ENCODE measurements around the gene BACH2.

GRCh38 chr6:90315354-90315950 lies 18.8 kb upstream of the BACH2 start:
- TF ChIP-seq CTCF (IDR thresholded peaks at IDR 0.05; ENCODE audit: low read depth, low read length, poor library complexity, severe bottlenecking) (no peak), EZH2phosphoT487 (IDR thresholded peaks at IDR 0.05; ENCODE audit: borderline replicate concordance, low read length) (no peak)
